Endothelial cell of umbilical vein (primary cell): ENCODE results near the gene CLDN34.

Experiments used
- CTCF ChIP-seq, 2 donors: IDR thresholded peaks; 1 replicate in 1 of 2; 2 replicates in 1 of 2; pipeline ENCODE4 v1.5.1; 2011; ENCODE audit warnings: low read length in 2 of 2, mild to moderate bottlenecking in 2 of 2, moderate library complexity in 2 of 2, control low read depth in 1 of 2, inconsistent platforms in 1 of 2, low read depth in 1 of 2; ENCODE audit not compliant: insufficient read depth in 1 of 2; ENCODE audit errors: extremely low read depth in 1 of 2
- EZH2 ChIP-seq: IDR thresholded peaks from 2 replicates; pipeline ENCODE4 v1.6.1; 2012; ENCODE audit warnings: borderline replicate concordance, low read depth, mild to moderate bottlenecking, moderate library complexity, low read length, inconsistent platforms; ENCODE audit not compliant: severe bottlenecking
- GATA2 ChIP-seq: IDR thresholded peaks from 2 replicates; pipeline ENCODE4 v1.7.0; 2011; ENCODE audit warnings: low read depth, mild to moderate bottlenecking, moderate library complexity, mixed read lengths, low read length; ENCODE audit not compliant: insufficient read length, insufficient read depth
- MYC ChIP-seq: IDR thresholded peaks from one replicate; pipeline ENCODE4 v1.6.1; 2011; ENCODE audit warnings: mild to moderate bottlenecking, low read depth, low read length
- POLR2A ChIP-seq: IDR thresholded peaks from 2 replicates; pipeline ENCODE4 v1.6.1; 2012; ENCODE audit warnings: low read depth, mild to moderate bottlenecking, control low read depth, low read length

GRCh38 chrX:9980401-9980800, 13.2 kb downstream of the CLDN34 start:
- TF ChIP-seq POLR2A (no peak), GATA2 (no peak), CTCF (IDR thresholded peaks at IDR 0.05; ENCODE audit: extremely low read depth in 1 of 2, insufficient read depth in 1 of 2, low read depth in 1 of 2, low read length in 2 of 2) (no peak), MYC (no peak), EZH2 (no peak)
